K562 (cell line): ENCODE measurements around the gene ENTREP3. TPM values are rescaled to one million over a fixed set of nuclear protein-coding genes. Genes with fewer than 3 reads are reported as not detected.
A peak's percentile ranks its signal among the peaks of the same experiment; 100 is the strongest.

Source experiments
- ATAC-seq: fragments of 200-7000 bp; cut with Tn5 transposase; 3 replicates; pipeline ENCODE4 v1.9.1; 2020; ENCODE audit warnings: moderate library complexity
- BruUV-seq: library from RNA; stranded (reverse); fragments of 400-500 nt; replicated peaks from 2 replicates; lab custom pipeline; 2021; lab: Mats Ljungman, UMichigan
- CTCF ChIA-PET: fragments of 300-600 bp; formaldehyde crosslinking; extraction: SDS; loops from one replicate; lab custom pipeline; 2021; ENCODE audit warnings: low intra/inter-chr PET ratio; lab: Yijun Ruan, JAX
- POLR2A ChIA-PET: fragments of 300-600, 350-650 bp; sonication (Branson Sonifier 250); formaldehyde crosslinking; extraction: SDS; loops from one replicate; lab custom pipeline; 2021; ENCODE audit warnings: antibody characterized with exemption, inconsistent platforms; lab: Yijun Ruan, JAX
- DNase-seq, 4 experiments: peaks; one replicate each; pipeline versions ENCODE4 v3.0.0 to v3.0.0-alpha.2; 2011 to 2018; ENCODE audit warnings: low spot score in 3 of 4, mixed read lengths in 3 of 4; ENCODE audit errors: extremely low read depth in 1 of 4
- FAIRE-seq: peaks from 2 replicates; lab custom pipeline; 2011; peaks lifted over from hg19 to GRCh38; lab: Jason Lieb, UNC
- H2AFZ ChIP-seq: 2 replicates; pipeline ENCODE4 v1.6.0; 2011; ENCODE audit warnings: low read depth, low read length, control low read depth, inconsistent platforms
- H3K27ac ChIP-seq: fragments of 200-600 bp; 3 replicates; pipeline ENCODE4 v1.8.0; 2011; ENCODE audit warnings: low read depth, mild to moderate bottlenecking, control low read depth, inconsistent platforms, low read length, moderate library complexity, mixed read lengths; ENCODE audit errors: extremely low read depth
- H3K27me3 ChIP-seq, 2 experiments: fragments of 300-600 bp in 1 of 2; 2 replicates in 1 of 2; 3 replicates in 1 of 2; pipeline versions ENCODE4 v1.6.0 to v1.8.0; 2011; ENCODE audit warnings: inconsistent platforms in 2 of 2, low read length in 2 of 2, mild to moderate bottlenecking in 1 of 2, mixed read lengths in 1 of 2, moderate library complexity in 1 of 2; ENCODE audit not compliant: control insufficient read depth in 2 of 2, insufficient read depth in 2 of 2
- H3K36me3 ChIP-seq: fragments of 300-600 bp; 3 replicates; pipeline ENCODE4 v1.8.0; 2011; ENCODE audit warnings: mild to moderate bottlenecking, low read length, inconsistent platforms; ENCODE audit not compliant: control insufficient read depth, insufficient read depth
- H3K4me1 ChIP-seq, 2 experiments: fragments of 200-600 bp in 1 of 2; replicated peaks in 1 of 2; 2 replicates in 1 of 2; 3 replicates in 1 of 2; pipeline versions ENCODE4 v1.5.1 to v1.8.0; 2011; ENCODE audit warnings: inconsistent platforms in 2 of 2, low read length in 2 of 2, mild to moderate bottlenecking in 1 of 2, mixed read lengths in 1 of 2, moderate library complexity in 1 of 2; ENCODE audit not compliant: control insufficient read depth in 2 of 2, insufficient read depth in 2 of 2
- H3K4me2 ChIP-seq: 2 replicates; pipeline ENCODE4 v1.6.1; 2011; ENCODE audit warnings: low read length, control low read depth, inconsistent platforms, mixed read lengths; ENCODE audit not compliant: insufficient read depth
- H3K4me3 ChIP-seq: fragments of 200-600 bp; sonication (generic), shearing (Covaris generic); 2 replicates; pipeline ENCODE4 v1.5.1; 2016; ENCODE audit warnings: control low read depth, inconsistent platforms
- H3K79me2 ChIP-seq: fragments of 200-600 bp; 3 replicates; pipeline ENCODE4 v1.8.0; 2011; ENCODE audit warnings: low read length, inconsistent platforms; ENCODE audit not compliant: control insufficient read depth, insufficient read depth
- H3K9ac ChIP-seq, 2 experiments: 2 replicates each; pipeline versions ENCODE4 v1.6.0 to v1.6.1; 2011; ENCODE audit warnings: low read depth in 2 of 2, low read length in 2 of 2, control low read depth in 1 of 2, inconsistent platforms in 1 of 2, mild to moderate bottlenecking in 1 of 2, mixed read lengths in 1 of 2; ENCODE audit not compliant: insufficient read depth in 1 of 2
- H3K9me1 ChIP-seq: one replicate; pipeline ENCODE4 v1.6.0; 2011; ENCODE audit warnings: inconsistent platforms, mild to moderate bottlenecking, low read length, moderate library complexity; ENCODE audit not compliant: control insufficient read depth, insufficient read depth
- H3K9me3 ChIP-seq: replicated peaks from 2 replicates; pipeline ENCODE4 v1.5.1; 2011; ENCODE audit warnings: low read depth, low read length, inconsistent platforms; ENCODE audit not compliant: control insufficient read depth, insufficient read depth
- H4K20me1 ChIP-seq: replicated peaks from 2 replicates; pipeline ENCODE4 v1.6.1; 2011; ENCODE audit warnings: low read length, inconsistent platforms, mixed read lengths; ENCODE audit not compliant: control insufficient read depth, insufficient read depth
- ATF6 ChIP-seq: sonication (generic); formaldehyde crosslinking; IDR thresholded peaks from 2 replicates; pipeline ENCODE4 v1.4.0; 2020; ENCODE audit warnings: mild to moderate bottlenecking, missing genetic modification reagents
- HBP1 ChIP-seq: fragments of 450-650 bp; formaldehyde crosslinking; IDR thresholded peaks from 2 replicates; pipeline ENCODE4 v1.4.0; 2022; ENCODE audit warnings: missing genetic modification characterization
- MYNN ChIP-seq, 2 experiments: sonication (generic); formaldehyde crosslinking in 1 of 2; IDR thresholded peaks; 2 replicates each; pipeline versions ENCODE4 v1.5.0 to v1.6.1; 2016 to 2020; ENCODE audit warnings: antibody characterized with exemption in 1 of 2, missing genetic modification reagents in 1 of 2
- OTX1 ChIP-seq: fragments of 450-650 bp; formaldehyde crosslinking; IDR thresholded peaks from 2 replicates; pipeline ENCODE4 v1.4.0; 2022; ENCODE audit warnings: mild to moderate bottlenecking
- PHF8 ChIP-seq: fragments of 200-600 bp; sonication (generic); IDR thresholded peaks from 2 replicates; pipeline ENCODE4 v1.6.1; 2012; ENCODE audit warnings: mixed run types, mild to moderate bottlenecking, inconsistent platforms, low read length, moderate library complexity, borderline replicate concordance
- RFX1 ChIP-seq: fragments of 450-650 bp; IDR thresholded peaks from 2 replicates; pipeline ENCODE4 v1.6.1; 2016; ENCODE audit warnings: mild to moderate bottlenecking, moderate library complexity
- XRCC5 ChIP-seq: fragments of 200-400 bp; formaldehyde crosslinking; IDR thresholded peaks from 2 replicates; pipeline ENCODE4 v1.6.1; 2017; ENCODE audit warnings: low read depth, mild to moderate bottlenecking, low read length
- ZNF134 ChIP-seq: fragments of 250-450 bp; sonication (Bioruptor Pico); conservative IDR thresholded peaks from 2 replicates; pipeline ENCODE4 v1.4.0; 2020
- ZNF277 ChIP-seq: fragments of 250-450 bp; sonication (Bioruptor Pico); IDR thresholded peaks from 2 replicates; pipeline ENCODE4 v1.8.0; 2022; ENCODE audit warnings: inconsistent platforms, mild to moderate bottlenecking, moderate library complexity, borderline replicate concordance
- ZNF518B ChIP-seq: fragments of 250-450 bp; sonication (Bioruptor Pico); IDR thresholded peaks from 2 replicates; pipeline ENCODE4 v1.5.0; 2021; ENCODE audit warnings: mild to moderate bottlenecking, moderate library complexity
- ZNF584 ChIP-seq: fragments of 200-800 bp; sonication (Bioruptor generic); IDR thresholded peaks from 2 replicates; pipeline ENCODE4 v1.6.1; 2016; ENCODE audit warnings: low read depth, mild to moderate bottlenecking, missing genetic modification characterization, missing compliant biosample characterization
- ZNF695 ChIP-seq: fragments of 450-650 bp; formaldehyde crosslinking; IDR thresholded peaks from 2 replicates; pipeline ENCODE4 v1.4.0; 2020; ENCODE audit warnings: mild to moderate bottlenecking, moderate library complexity
- WGBS: fragments of 100-300 bp; shearing (Covaris generic); methylation state at CpG from one replicate; pipeline ENCODE4 v1.1.6; 2016; ENCODE audit warnings: low coverage, mixed read lengths; ENCODE audit not compliant: insufficient coverage; ENCODE audit errors: missing lambda C conversion rate; 5-methylcytosine and 5-hydroxymethylcytosine counted together
- in situ Hi-C: fragments of 300-500 bp; cut with MboI; formaldehyde crosslinking; loops from 4 replicates; pipeline ENCODE4 v1.15.0; 2018; ENCODE audit warnings: inconsistent platforms, mixed read lengths
- intact Hi-C: fragments of 100-400 bp; cut with micrococcal nuclease; formaldehyde crosslinking; loops from 2 replicates; pipeline ENCODE4 v1.14.2; 2022
- polyA plus RNA-seq, 8 experiments: library from polyadenylated mRNA; depleted of rRNA in 4 of 8; stranded (reverse) in 5 of 8; unstranded in 3 of 8; fragments of >200 nt; fragmentation: Nextera tagmentation in 2 of 8; fragmentation: Illumina TruSeq in 1 of 8; extraction: Ambion mirVana in 2 of 8; extraction: Trizol in 1 of 8; gene quantifications; 2 replicates each; pipeline versions ENCODE4 v1.2.1 to v1.2.3, GENCODE V29; 2011 to 2014; ENCODE audit warnings: inconsistent platforms in 1 of 8, missing spikeins in 1 of 8
- total RNA-seq, 7 experiments: library from RNA; depleted of rRNA in 6 of 7; stranded (reverse); fragments of >200 nt in 6 of 7; fragmentation: Illumina TruSeq in 2 of 7; extraction: Trizol in 2 of 7; gene quantifications; 2 replicates each; pipeline versions ENCODE4 v1.2.1 to v1.2.3, GENCODE V29; 2011 to 2021; ENCODE audit warnings: low replicate concordance in 1 of 7

ENTREP3 gene
- total and polyA plus RNA-seq, 9 of the 15 experiments (the other 6 are each of a cell fraction or from before 2014, with no cell fraction given): 1.9 to 41.8 (median 5.9) TPM

GRCh38 chr1:155227261-155228095 lies 27.8 kb downstream of the ENTREP3 start:
- Histone ChIP-seq H3K36me3 (no peaks in the 10 kb centered on the region; the same call in 2 of the 3 replicates), H3K27me3 (no peaks in the 10 kb centered on the region), H4K20me1 (no peaks in the 10 kb centered on the region), H3K27ac (peak overlapping the region; percentile 86), H3K9ac (peak overlapping the region; percentile 83 to 96), H2AFZ (peak overlapping the region; percentile 81), H3K9me3 (no peaks in the 10 kb centered on the region), H3K79me2 (peaks cover 27% of the 10 kb centered on the region), H3K4me1 (peaks cover 30 to 50% of the 10 kb centered on the region in 2 experiments), H3K9me1 (no peaks in the 10 kb centered on the region), H3K4me3 (peak overlapping the region; percentile 51), H3K4me2 (peak overlapping the region; percentile 84)
- POLR2A ChIA-PET: interaction anchor here (0.6 to 1.9 kb wide), 6 partner anchors 17 to 111 kb away, joined by 3 to 7 read pairs (median 4); no protein-coding TSS in a partner anchor
- TSS peak; percentile 99 for BruUV-seq
- in situ Hi-C loops (no loop called here), intact Hi-C loops (loop anchor here (1.0 kb wide), 2 partner anchors 17 to 34 kb away; no protein-coding TSS in a partner anchor)
- peak; percentile 91 for FAIRE-seq
- peak; percentile 100 for DNase-seq
- peak; percentile 96 for ATAC-seq
- CTCF ChIA-PET: interaction anchor here (2.7 to 3.2 kb wide), 2 partner anchors 20 to 51 kb away, joined by 17 to 31 read pairs; partner anchors contain the start of gene THBS3
- under 1% methylated on average over 42 of the region's 42 CpGs for WGBS
- no peak for TF ChIP-seq ZNF695
- no peak for TF ChIP-seq MYNN (IDR thresholded peaks at IDR 0.05)
- TF ChIP-seq MYNN (CRISPR knock-in tag; IDR thresholded peaks at IDR 0.05): no peak
- TF ChIP-seq ZNF584 (CRISPR knock-in tag): no peak
- TF ChIP-seq ZNF134 (CRISPR knock-in tag): no peak
- peak; percentile 71 for TF ChIP-seq PHF8
- TF ChIP-seq ATF6: no peak
- no peak for TF ChIP-seq ZNF518B (CRISPR knock-in tag)
- TF ChIP-seq RFX1: no peak
- no peak for TF ChIP-seq ZNF277 (CRISPR knock-in tag)
- no peak for TF ChIP-seq XRCC5
- 0 out of 2 replicates have a peak, but pooled peaks have one; percentile 58 for TF ChIP-seq HBP1 (CRISPR knock-in tag)
- no peak for TF ChIP-seq OTX1
